ENCODE data around the gene MRGPRD.

MRGPRD gene

GRCh38 chr11:68980776-68981065 is at the start of gene MRGPRD:
MRGPRD (minus strand) TSS chr11:68980986; CDS start chr11:68980986, 0 bp downstream.
- no peak for DNase-seq

GRCh38 chr11:69030301-69030700 is 49.5 kb upstream of the MRGPRD start:
- DNase-seq: no peak

- no peak for DNase-seq
Observed at GRCh38 chr11:69027704-69028372, 47.1 kb upstream of the MRGPRD start.

- no peak for DNase-seq
Observed at GRCh38 chr11:69024509-69024908, 43.7 kb upstream of the MRGPRD start.

- no peak for DNase-seq
Observed at GRCh38 chr11:69022260-69022659, 41.5 kb upstream of the MRGPRD start.

GRCh38 chr11:69018924-69019323 is 38.1 kb upstream of the MRGPRD start:
- peak in 1 of 14 donors; percentile 28 for DNase-seq

GRCh38 chr11:69017951-69018350 is 37.2 kb upstream of the MRGPRD start:
- DNase-seq: no peak

- no peak for DNase-seq
Observed at GRCh38 chr11:69014898-69015549, 34.2 kb upstream of the MRGPRD start.

- no peak for DNase-seq
Observed at GRCh38 chr11:69014084-69014851, 33.5 kb upstream of the MRGPRD start.

GRCh38 chr11:69013009-69013951 is 32.5 kb upstream of the MRGPRD start, which contains the start of gene MRGPRF:
MRGPRF (minus strand) TSS chr11:69013246; CDS start chr11:69009901, 3,345 bp downstream.
- peak in 9 of 14 donors; percentile 9 to 85 (median 28) for DNase-seq

- DNase-seq: peak in 1 of 14 donors; percentile 49
Observed at GRCh38 chr11:69012092-69013008, 31.6 kb upstream of the MRGPRD start.

- no peak for DNase-seq
Observed at GRCh38 chr11:69011624-69012091, 30.9 kb upstream of the MRGPRD start.

GRCh38 chr11:69010964-69011623 is 30.3 kb upstream of the MRGPRD start:
- peak in 5 of 14 donors; percentile 11 to 64 (median 40) for DNase-seq

GRCh38 chr11:69010361-69010891 is 29.6 kb upstream of the MRGPRD start:
- DNase-seq: peak in 1 of 14 donors; percentile 36

GRCh38 chr11:69009441-69010211 is 28.8 kb upstream of the MRGPRD start:
- no peak for DNase-seq

GRCh38 chr11:69008737-69009440 is 28.1 kb upstream of the MRGPRD start:
- DNase-seq: no peak

- DNase-seq: no peak
Observed at GRCh38 chr11:69007975-69008381, 27.2 kb upstream of the MRGPRD start.

GRCh38 chr11:69006816-69007215 is 26.0 kb upstream of the MRGPRD start:
- no peak for DNase-seq

All from C1 segment of cervical spinal cord (tissue), 14 donors.